HUES48 (cell line): ENCODE results near the gene ZNF385A.
"Not testable (repeated sequence)": the region's sequence is repeated elsewhere in the genome, so short reads cannot be mapped to it uniquely, and the experiment has no call there.

Experiments used
- H3K27ac ChIP-seq: one replicate; pipeline ENCODE4 v1.7.0; 2013; ENCODE audit warnings: low read depth, low read length, inconsistent platforms
- H3K27me3 ChIP-seq: 2 replicates; pipeline ENCODE4 v1.6.1; 2013; ENCODE audit warnings: mild to moderate bottlenecking, low read length; ENCODE audit not compliant: control insufficient read depth, insufficient read depth
- H3K36me3 ChIP-seq: 2 replicates; pipeline ENCODE4 v1.6.1; 2013; ENCODE audit warnings: low read length; ENCODE audit not compliant: control insufficient read depth, insufficient read depth
- H3K4me1 ChIP-seq: 2 replicates; pipeline ENCODE4 v1.6.1; 2013; ENCODE audit warnings: mild to moderate bottlenecking, low read length; ENCODE audit not compliant: control insufficient read depth, insufficient read depth
- H3K4me3 ChIP-seq: 2 replicates; pipeline ENCODE4 v1.5.1; 2013; ENCODE audit warnings: mild to moderate bottlenecking, low read depth, low read length
- H3K9ac ChIP-seq: 2 replicates; pipeline ENCODE4 v1.6.1; 2013; ENCODE audit warnings: mild to moderate bottlenecking, low read depth, low read length, moderate library complexity
- H3K9me3 ChIP-seq: 2 replicates; pipeline ENCODE4 v1.6.1; 2013; ENCODE audit warnings: low read length; ENCODE audit not compliant: control insufficient read depth, insufficient read depth

Gene ZNF385A

GRCh38 chr12:54333420-54334034 is 51.0 kb downstream of the ZNF385A start:
- no peaks in the 10 kb centered on the region for H3K9me3 ChIP-seq
- no peak overlapping the region for H3K27ac ChIP-seq
- peaks cover 15% of the 10 kb centered on the region; the same call in 1 of the 2 replicates for H3K4me1 ChIP-seq
- 0 out of 2 replicates have a peak, but pooled peaks cover 3% of the 10 kb centered on the region for H3K36me3 ChIP-seq
- H3K27me3 ChIP-seq: no peaks in the 10 kb centered on the region
- no peak overlapping the region for H3K9ac ChIP-seq
- no peak overlapping the region for H3K4me3 ChIP-seq

GRCh38 chr12:54331461-54331860 is 53.1 kb downstream of the ZNF385A start:
- H3K9me3 ChIP-seq: no peaks in the 10 kb centered on the region
- H3K27ac ChIP-seq: no peak overlapping the region
- H3K4me1 ChIP-seq: peaks cover 17% of the 10 kb centered on the region
- 0 out of 2 replicates have a peak, but pooled peaks cover 3% of the 10 kb centered on the region for H3K36me3 ChIP-seq
- H3K9ac ChIP-seq: no peak overlapping the region
- no peak overlapping the region for H3K4me3 ChIP-seq
- H3K27me3 ChIP-seq: no peaks in the 10 kb centered on the region

GRCh38 chr12:54330442-54330841 is 54.1 kb downstream of the ZNF385A start:
- Histone ChIP-seq H3K36me3 (0 out of 2 replicates have a peak, but pooled peaks cover 3% of the 10 kb centered on the region), H3K4me3 (no peak overlapping the region), H3K27me3 (no peaks in the 10 kb centered on the region), H3K9ac (no peak overlapping the region), H3K9me3 (no peaks in the 10 kb centered on the region), H3K27ac (no peak overlapping the region), H3K4me1 (peaks cover 17% of the 10 kb centered on the region)

GRCh38 chr12:54329759-54330158 is 54.8 kb downstream of the ZNF385A start:
- H3K9ac ChIP-seq: no peak overlapping the region
- no peaks in the 10 kb centered on the region for H3K9me3 ChIP-seq
- no peak overlapping the region for H3K4me3 ChIP-seq
- H3K36me3 ChIP-seq: 0 out of 2 replicates have a peak, but pooled peaks cover 3% of the 10 kb centered on the region
- no peaks in the 10 kb centered on the region for H3K27me3 ChIP-seq
- H3K27ac ChIP-seq: no peak overlapping the region
- H3K4me1 ChIP-seq: peaks cover 17% of the 10 kb centered on the region

GRCh38 chr12:54328595-54329337 is 55.8 kb downstream of the ZNF385A start:
- H3K36me3 ChIP-seq: 0 out of 2 replicates have a peak, but pooled peaks cover 3% of the 10 kb centered on the region
- H3K27me3 ChIP-seq: no peaks in the 10 kb centered on the region
- peaks cover 17% of the 10 kb centered on the region for H3K4me1 ChIP-seq

GRCh38 chr12:54325442-54326109 is 59.0 kb downstream of the ZNF385A start:
- H3K4me1 ChIP-seq: peaks cover 17% of the 10 kb centered on the region
- H3K4me3 ChIP-seq: peak overlapping the region; percentile 95
- H3K27ac ChIP-seq: peak overlapping the region; percentile 76

More at GRCh38 chr12:54328595-54329337, 55.8 kb downstream of the ZNF385A start:
- Histone ChIP-seq H3K4me3 (no peak overlapping the region), H3K27ac (no peak overlapping the region), H3K9ac (no peak overlapping the region), H3K9me3 (no peaks in the 10 kb centered on the region)

GRCh38 chr12:54324617-54325441 is 59.7 kb downstream of the ZNF385A start, which contains the start of gene COPZ1:
COPZ1 (plus strand) TSS chr12:54325131; CDS start chr12:54325164, 33 bp downstream.
- Histone ChIP-seq H3K36me3 (no peaks in the 10 kb centered on the region), H3K27me3 (no peaks in the 10 kb centered on the region), H3K9me3 (no peaks in the 10 kb centered on the region), H3K27ac (peak within 1 kb of the TSS; percentile 76), H3K4me3 (peak within 1 kb of the TSS; percentile 95), H3K4me1 (peaks cover 13% of the 10 kb centered on the region), H3K9ac (peak within 1 kb of the TSS; percentile 95)

More at GRCh38 chr12:54325442-54326109, 59.0 kb downstream of the ZNF385A start:
- H3K36me3 ChIP-seq, H3K9me3 ChIP-seq, H3K27me3 ChIP-seq: not testable (repeated sequence)
- peak overlapping the region; percentile 95 for H3K9ac ChIP-seq

GRCh38 chr12:54321363-54321762 is 63.2 kb downstream of the ZNF385A start:
- no peaks in the 10 kb centered on the region for H3K27me3 ChIP-seq

More at GRCh38 chr12:54321363-54321762, 63.2 kb downstream of the ZNF385A start:
- H3K9ac ChIP-seq: no peak overlapping the region
- H3K4me1 ChIP-seq: no peaks in the 10 kb centered on the region; the same call in 1 of the 2 replicates
- no peaks in the 10 kb centered on the region for H3K36me3 ChIP-seq
- no peak overlapping the region for H3K27ac ChIP-seq
- no peak overlapping the region for H3K4me3 ChIP-seq
- H3K9me3 ChIP-seq: no peaks in the 10 kb centered on the region
